ENCODE measurements around the gene NOP56.

NOP56 gene, protein sequence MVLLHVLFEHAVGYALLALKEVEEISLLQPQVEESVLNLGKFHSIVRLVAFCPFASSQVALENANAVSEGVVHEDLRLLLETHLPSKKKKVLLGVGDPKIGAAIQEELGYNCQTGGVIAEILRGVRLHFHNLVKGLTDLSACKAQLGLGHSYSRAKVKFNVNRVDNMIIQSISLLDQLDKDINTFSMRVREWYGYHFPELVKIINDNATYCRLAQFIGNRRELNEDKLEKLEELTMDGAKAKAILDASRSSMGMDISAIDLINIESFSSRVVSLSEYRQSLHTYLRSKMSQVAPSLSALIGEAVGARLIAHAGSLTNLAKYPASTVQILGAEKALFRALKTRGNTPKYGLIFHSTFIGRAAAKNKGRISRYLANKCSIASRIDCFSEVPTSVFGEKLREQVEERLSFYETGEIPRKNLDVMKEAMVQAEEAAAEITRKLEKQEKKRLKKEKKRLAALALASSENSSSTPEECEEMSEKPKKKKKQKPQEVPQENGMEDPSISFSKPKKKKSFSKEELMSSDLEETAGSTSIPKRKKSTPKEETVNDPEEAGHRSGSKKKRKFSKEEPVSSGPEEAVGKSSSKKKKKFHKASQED

DNA sequence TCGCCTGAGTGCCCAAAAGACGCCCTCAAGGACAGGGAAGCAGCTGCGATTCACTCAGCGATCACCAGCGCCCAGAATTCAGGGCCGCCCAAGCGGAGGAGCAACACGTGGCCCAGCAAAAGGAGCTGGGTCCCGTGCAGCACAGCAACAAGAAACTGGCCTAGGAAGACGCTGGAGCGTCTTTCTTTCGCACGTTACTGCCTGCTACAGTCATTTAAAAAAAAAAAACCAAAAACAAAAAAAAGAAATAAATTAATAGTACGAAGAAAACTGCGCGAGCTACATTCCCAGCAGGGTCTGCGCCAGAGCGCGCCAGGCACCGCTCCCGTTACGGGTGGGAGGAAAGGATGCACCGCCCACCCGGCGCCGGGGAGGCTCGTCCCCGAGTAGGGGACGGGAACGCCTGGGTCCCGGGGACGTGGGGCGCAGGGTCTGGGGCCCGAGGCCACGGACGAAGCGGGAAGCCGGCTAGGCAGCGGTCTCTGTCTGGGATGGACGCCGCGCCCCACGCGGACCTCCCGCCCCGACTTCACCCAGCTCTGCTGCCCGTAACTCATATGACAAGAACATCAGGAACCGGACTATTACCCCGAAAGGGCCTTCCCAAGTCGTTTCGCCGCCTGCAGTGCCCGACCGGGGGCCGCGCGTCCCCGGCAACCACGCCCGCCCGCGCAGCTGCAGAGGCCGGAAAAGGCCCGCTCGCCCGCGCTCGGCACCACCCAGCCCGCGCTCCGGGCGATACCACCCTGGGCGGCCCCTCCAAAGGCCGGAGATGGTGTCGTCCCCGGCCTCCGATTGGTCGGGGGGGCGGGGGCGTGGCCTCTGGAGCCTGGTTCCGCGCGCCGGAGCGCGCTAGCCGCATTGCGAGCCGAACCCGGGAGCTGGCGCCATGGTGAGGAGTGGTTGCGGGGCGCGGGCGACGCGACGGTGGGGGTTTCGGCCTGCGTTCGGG lies at the start of gene NOP56:
Gene NOP56, plus strand, starts transcription at position 861 of the 952 bp plus-strand sequence. Its CDS starts 29 bp downstream, at position 890.
- DNase-seq (ENCODE audit: low read depth) = peak; percentile 85

DNA sequence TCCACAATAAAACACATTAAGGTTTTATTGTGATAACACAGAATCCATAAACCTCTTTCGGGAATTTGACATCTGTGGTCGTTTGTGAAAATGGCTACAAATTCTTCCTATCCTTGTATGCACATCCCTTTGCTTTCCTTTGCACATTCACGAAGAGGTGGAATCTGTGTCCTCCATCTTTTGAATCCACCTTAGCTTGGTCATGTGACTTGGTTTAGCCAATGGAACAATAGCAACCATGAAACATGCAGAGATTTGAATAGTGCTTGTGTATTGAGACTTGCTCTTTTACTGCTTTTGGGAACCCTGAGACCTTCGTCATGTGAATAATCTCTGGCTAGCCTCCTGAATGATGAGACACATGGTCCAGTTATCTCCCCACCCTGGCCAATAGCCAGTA lies 49.7 kb upstream of the NOP56 start:
- DNase-seq (ENCODE audit: low read depth) = no peak

DNA sequence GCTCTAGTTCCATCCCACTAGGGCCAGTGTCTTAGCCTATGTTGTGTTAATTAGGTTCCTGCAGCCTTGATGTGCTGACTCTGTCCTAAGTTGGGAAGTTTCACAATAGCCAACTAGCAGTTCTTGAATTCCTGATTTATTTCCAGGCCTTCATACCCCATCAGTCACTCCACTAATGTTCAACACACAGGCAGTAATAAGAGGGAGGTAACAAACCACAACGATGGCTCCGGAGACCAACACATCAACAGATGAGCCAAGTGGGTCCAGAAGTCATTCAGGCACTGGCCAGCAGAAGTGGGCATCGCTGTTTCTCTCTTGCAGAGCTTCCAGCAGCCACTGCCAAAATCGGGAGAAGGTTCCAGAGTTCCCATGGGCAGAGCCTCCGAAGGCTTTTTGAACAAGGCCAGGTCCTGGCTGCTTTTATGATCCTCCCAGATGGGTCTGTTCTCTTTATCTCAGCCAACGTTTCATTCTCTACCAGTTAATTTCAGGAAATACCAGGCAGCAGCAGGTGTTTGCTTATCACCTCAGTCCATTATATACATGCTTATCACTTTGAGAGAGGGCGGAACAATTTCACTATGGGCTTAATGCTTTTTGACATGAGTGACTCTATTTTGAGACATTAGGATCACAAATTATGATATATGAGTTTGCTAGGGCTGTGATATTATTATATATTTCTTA lies 48.5 kb upstream of the NOP56 start:
- DNase-seq (ENCODE audit: low read depth) = no peak

GRCh38 chr20:2604506-2604835 lies 48.0 kb upstream of the NOP56 start:
- no peak for DNase-seq (ENCODE audit: low read depth)

GRCh38 chr20:2606507-2607006 lies 45.9 kb upstream of the NOP56 start:
- DNase-seq (ENCODE audit: low read depth) = no peak

DNA sequence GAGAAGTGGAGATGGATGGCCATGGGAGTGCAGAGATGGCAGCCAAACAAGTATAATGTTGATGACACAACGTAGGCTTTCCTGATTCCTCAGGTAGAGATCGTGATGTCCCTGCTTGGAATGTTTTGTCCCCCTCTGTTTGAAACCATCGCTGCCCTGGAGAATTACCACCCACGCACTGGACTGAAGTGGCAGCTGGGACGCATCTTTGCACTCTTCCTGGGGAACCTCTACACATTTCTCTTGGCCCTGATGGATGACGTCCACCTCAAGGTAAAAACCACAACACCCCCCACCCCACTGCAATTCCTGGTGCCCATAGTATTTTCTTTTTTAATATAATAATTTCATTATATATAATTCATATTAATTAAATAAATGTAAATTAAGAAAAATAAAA lies 42.1 kb upstream of the NOP56 start:
- no peak for DNase-seq (ENCODE audit: low read depth)

DNA sequence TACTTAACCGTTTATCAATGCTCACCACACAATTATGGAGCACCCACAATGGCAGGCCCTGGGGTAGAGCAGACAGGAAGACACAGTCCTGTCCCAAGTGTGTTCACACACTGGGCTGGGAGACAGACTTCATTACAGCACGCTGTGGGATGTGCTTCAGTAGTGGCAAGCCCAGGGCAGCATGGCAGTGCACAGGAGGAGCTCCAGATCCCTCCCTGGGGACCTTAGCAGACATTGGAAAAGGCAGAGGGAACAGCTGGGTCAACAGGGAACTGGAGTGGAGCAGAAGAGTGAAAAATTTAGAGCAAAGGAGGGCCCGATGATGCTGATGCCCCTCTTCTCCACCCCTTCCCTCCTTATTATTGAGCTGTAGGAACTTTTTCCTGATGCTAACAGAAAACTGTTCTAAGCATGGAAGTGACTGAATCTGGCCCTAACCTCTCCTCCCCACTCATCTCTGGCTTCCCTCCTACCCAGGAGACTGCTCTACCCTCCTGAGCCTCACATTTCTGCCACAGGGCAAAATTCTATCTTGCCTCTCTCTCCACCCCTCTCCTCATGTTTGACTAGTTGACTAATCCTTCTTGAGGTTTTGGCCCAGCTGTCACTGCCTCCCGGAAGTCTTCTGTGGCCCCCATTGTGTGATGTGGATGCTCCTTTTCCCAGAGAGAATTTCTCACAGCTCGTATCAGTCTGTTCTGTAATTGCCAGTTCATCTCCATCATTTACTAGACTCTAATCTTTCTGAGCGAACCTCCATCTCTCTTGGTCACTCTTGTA lies 41.3 kb upstream of the NOP56 start:
- no peak for DNase-seq (ENCODE audit: low read depth)

- DNase-seq (ENCODE audit: low read depth) = no peak
These were observed 40.4 kb upstream of the NOP56 start for GRCh38 chr20:2612073-2612472.

DNA sequence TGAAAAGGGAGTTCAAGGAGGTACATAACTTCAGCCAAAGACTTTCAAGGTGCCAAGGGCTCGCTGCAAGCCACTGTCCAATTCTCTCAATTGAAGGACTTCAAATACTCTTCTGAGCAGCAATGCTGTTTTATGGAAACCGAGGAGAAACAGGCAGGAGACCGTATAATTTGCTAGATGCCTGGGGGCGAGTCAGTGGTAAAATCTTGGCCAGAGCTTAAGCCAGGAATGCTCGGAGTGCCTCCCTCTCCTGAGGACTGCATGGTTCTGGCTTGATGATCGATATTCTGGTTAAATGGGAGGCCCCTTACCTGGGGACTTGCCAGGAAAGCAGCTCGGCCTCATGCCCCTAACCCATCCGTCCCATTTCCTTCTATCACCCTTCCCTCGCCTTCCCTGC lies 35.8 kb upstream of the NOP56 start:
- DNase-seq (ENCODE audit: low read depth) = no peak

- DNase-seq (ENCODE audit: low read depth) = no peak
These were observed 35.2 kb upstream of the NOP56 start for GRCh38 chr20:2617099-2617714.

- DNase-seq (ENCODE audit: low read depth) = no peak
These were observed 33.6 kb upstream of the NOP56 start for GRCh38 chr20:2618815-2619214.

DNA sequence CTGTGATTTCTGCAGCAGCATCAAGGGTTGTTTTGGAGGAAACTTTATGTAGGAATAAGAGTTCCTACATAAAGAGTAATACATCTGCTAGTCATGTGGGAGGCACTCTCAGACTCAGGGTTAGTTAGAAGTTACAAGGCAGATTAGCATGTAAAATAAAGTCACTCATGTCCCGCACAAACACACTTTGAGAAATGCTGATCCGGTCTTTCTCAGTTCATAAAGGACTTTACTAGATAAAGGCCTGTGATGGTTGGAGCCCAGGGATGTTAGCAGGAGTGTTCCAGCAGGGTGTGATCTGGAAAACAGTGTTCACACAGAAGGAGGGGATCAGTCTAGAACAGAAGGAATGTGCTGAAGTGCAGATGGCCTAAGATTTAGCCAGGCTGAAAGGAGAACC lies 33.1 kb upstream of the NOP56 start:
- no peak for DNase-seq (ENCODE audit: low read depth)

- DNase-seq (ENCODE audit: low read depth) = no peak
These were observed 32.4 kb upstream of the NOP56 start for GRCh38 chr20:2619961-2620595.

DNA sequence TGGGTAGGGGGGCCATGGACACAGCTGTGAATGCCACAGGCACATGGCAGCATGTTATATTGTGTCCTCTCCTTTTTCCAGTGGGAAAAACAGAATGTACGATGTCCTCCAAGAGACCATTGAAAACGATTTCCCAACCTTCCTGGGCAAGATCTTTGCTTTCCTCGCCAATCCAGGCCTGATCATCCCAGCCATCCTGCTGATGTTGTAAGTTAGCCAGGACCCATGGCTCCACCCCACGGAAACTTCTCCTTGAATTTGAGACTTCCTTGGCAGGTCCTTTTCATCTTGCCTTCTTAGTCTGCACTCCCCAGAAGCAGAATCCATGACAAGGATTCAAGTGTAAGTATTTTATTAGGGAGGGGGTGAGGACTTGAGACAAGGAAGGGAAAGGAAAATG lies 28.2 kb upstream of the NOP56 start:
- no peak for DNase-seq (ENCODE audit: low read depth)

DNA sequence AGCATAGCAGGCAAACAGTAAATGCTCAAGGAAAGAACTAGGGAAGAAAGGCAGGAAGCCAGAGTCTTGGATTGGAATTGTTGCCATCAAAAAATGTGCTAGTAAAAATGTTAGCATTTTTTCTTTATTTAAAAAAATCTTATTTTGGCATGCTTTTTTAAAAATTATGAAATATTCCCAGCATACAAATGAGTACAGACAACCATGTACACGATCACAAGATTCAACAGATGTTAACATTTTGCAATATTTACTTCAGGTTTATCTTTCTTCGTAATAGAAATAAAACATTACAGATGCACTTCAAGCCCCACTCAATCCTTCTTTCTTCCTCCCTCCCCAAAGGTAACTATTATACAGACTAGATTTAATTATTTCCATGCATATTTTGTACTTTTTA lies 27.4 kb upstream of the NOP56 start:
- no peak for DNase-seq (ENCODE audit: low read depth)

GRCh38 chr20:2626853-2627541 lies 25.4 kb upstream of the NOP56 start:
- no peak for DNase-seq (ENCODE audit: low read depth)

DNA sequence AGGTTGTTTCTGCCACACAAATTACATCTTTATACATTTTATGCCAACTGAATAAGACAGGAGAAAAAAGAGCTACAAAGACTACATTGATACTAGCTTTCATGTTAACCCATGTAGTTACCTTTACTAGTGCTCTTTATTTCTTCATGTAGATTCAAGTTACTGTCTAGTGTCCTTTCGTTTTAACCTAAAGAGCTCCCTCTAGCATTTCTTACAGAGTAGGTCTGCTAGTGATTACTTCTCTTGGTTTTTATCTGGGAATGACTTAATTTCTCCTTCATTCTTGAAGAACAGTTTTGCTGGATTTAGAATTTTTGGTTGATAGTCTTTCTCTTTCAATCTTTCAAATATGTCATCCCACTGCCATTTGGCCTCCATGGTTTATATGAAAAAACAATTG lies 21.2 kb upstream of the NOP56 start:
- DNase-seq (ENCODE audit: low read depth) = no peak

GRCh38 chr20:2633381-2633780 lies 19.1 kb upstream of the NOP56 start:
- no peak for DNase-seq (ENCODE audit: low read depth)

GRCh38 chr20:2637246-2637645 lies 15.2 kb upstream of the NOP56 start:
- no peak for DNase-seq (ENCODE audit: low read depth)

GRCh38 chr20:2640260-2640659 lies 12.2 kb upstream of the NOP56 start:
- no peak for DNase-seq (ENCODE audit: low read depth)
